Mucosa of descending colon (tissue), 3 donors: ENCODE results near the gene TMEM35B. TPM values are rescaled to one million over a fixed set of nuclear protein-coding genes. Genes with fewer than 3 reads are reported as not detected.
"Not testable (repeated sequence)": the region's sequence is repeated elsewhere in the genome, so short reads cannot be mapped to it uniquely, and the experiment has no call there.

ENCODE experiments used
- ATAC-seq: fragments of 200-7000 bp; cut with Tn5 transposase; one replicate; pipeline ENCODE4 v1.9.1; 2020; ENCODE audit warnings: mild to moderate bottlenecking, moderate library complexity
- DNase-seq, 3 donors: peaks; one replicate each; pipeline ENCODE4 v3.0.0-alpha.2; 2020
- H3K36me3 ChIP-seq: fragments of 200-600 bp; one replicate; pipeline ENCODE4 v1.8.0; 2021; ENCODE audit warnings: low read depth, mild to moderate bottlenecking
- H3K4me1 ChIP-seq: fragments of 200-600 bp; one replicate; pipeline ENCODE4 v1.8.0; 2021; ENCODE audit warnings: low read depth, mild to moderate bottlenecking
- H3K4me3 ChIP-seq: fragments of 200-600 bp; one replicate; pipeline ENCODE4 v1.8.0; 2021; ENCODE audit warnings: mild to moderate bottlenecking
- H3K9me3 ChIP-seq: fragments of 200-600 bp; one replicate; pipeline ENCODE4 v1.8.0; 2021; ENCODE audit warnings: mild to moderate bottlenecking
- intact Hi-C, 2 donors: fragments of 100-400 bp; cut with DNase I in 1 of 2; cut with micrococcal nuclease in 1 of 2; formaldehyde crosslinking; loops; one replicate each; pipeline versions ENCODE4 v1.11.0 to v1.11.1; 2022; cut with DNase I, micrococcal nuclease
- total RNA-seq, 3 donors: library from RNA; stranded (reverse); fragmentation: NEBNext Ultra II Directional in 2 of 3; extraction: Animal tissue kit (Norgen Biotek cat#: 25700) in 2 of 3; gene quantifications; one replicate each; pipeline versions ENCODE4 v1.2.1 to v1.2.4, GENCODE V29; 2021 to 2023
- TF ChIP-seq, protein P1 (sequence below): fragments of 200-600 bp; IDR thresholded peaks from one replicate; pipeline ENCODE4 v1.8.0; 2022; ENCODE audit warnings: antibody characterized with exemption, mild to moderate bottlenecking
- donor health status: DM: no; HTN: no; CAD: no; lungs with moderate emphysema.
- donor health status: DM: no; HTN: no; CAD: no.
- donor health status: DM: no; HTN: yes; CAD: no.

Gene TMEM35B
- total RNA-seq, 3 donors from 2014 or later = 17.9 to 18.4 (median 18.0) TPM

DNA sequence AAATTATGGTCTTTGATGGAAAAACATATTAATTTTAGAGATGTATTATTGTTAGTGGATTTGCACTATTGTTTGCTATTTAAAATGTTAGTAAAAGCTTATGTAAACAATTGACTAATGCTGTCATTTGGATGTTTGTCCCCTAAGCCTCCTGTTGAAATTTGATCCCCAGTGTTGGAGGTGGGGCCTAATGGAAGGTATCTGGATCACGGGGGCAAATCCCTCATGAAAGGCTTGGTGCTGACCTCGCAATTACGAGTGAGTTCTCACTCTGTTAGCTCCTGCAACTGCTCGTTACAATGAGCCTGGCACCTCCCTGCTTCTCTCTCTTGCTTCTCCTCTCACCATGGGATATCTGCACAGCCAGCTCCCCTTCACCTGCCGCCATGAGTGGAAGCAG lies 14.3 kb downstream of the TMEM35B start:
- Histone ChIP-seq H3K36me3 (no peaks in the 10 kb centered on the region), H3K4me1 (no peaks in the 10 kb centered on the region), H3K4me3 (no peak overlapping the region), H3K9me3 (peaks cover 6% of the 10 kb centered on the region)
- TF ChIP-seq, protein P1, sequence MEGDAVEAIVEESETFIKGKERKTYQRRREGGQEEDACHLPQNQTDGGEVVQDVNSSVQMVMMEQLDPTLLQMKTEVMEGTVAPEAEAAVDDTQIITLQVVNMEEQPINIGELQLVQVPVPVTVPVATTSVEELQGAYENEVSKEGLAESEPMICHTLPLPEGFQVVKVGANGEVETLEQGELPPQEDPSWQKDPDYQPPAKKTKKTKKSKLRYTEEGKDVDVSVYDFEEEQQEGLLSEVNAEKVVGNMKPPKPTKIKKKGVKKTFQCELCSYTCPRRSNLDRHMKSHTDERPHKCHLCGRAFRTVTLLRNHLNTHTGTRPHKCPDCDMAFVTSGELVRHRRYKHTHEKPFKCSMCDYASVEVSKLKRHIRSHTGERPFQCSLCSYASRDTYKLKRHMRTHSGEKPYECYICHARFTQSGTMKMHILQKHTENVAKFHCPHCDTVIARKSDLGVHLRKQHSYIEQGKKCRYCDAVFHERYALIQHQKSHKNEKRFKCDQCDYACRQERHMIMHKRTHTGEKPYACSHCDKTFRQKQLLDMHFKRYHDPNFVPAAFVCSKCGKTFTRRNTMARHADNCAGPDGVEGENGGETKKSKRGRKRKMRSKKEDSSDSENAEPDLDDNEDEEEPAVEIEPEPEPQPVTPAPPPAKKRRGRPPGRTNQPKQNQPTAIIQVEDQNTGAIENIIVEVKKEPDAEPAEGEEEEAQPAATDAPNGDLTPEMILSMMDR = no peak
- no peak for ATAC-seq
- no peak for DNase-seq
- intact Hi-C loops = no loop called here

DNA sequence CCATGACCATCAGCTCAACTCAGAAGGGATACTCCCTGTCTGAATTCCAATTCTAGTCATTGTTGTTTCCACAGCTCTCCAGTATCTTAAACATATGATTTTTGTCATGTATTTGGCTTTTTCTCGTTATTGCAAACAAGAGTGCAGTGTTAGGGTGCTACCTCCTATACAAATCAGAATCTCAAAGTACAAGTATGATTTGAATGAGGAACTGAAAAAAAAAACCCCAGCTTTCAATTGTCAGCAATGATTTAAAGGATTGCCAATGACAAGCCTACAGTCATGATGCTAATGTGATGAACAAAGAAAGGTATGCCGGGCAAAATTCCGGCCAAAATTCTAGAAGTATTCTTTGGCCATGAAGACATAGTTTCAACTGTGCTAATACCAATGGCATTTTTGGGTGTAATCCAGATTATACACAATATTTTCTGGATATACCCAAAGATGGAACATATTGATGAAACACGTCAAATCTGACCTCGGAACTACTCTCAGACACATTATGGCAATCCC lies 14.9 kb downstream of the TMEM35B start:
- Histone ChIP-seq H3K36me3 (no peaks in the 10 kb centered on the region), H3K9me3 (peaks cover 6% of the 10 kb centered on the region), H3K4me1 (no peaks in the 10 kb centered on the region), H3K4me3 (no peak overlapping the region)
- DNase-seq = no peak
- ATAC-seq = no peak
- intact Hi-C loops = no loop called here
- TF ChIP-seq, protein P1 = no peak

DNA sequence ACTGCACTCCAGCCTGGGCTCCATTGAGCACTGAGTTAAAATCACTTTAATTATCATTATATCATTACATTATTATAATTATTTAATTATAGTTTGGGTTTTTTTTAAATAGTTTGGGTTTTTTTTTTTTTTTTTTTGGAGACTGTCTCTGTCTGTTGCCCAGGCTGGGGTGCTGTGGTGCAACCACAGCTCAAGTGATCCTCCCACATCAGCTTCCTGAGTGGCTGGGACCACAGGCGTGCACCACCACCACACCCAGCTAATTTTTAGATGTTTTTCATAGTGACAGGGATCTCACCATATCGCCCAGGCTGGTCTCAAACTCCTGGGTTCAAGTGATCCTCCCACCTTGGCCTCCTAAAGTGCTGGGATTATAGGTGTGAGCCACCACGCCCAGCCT lies 16.9 kb downstream of the TMEM35B start:
- H3K36me3 ChIP-seq, H3K4me3 ChIP-seq, ATAC-seq, H3K9me3 ChIP-seq, intact Hi-C loops, H3K4me1 ChIP-seq, DNase-seq: not testable (repeated sequence)

DNA sequence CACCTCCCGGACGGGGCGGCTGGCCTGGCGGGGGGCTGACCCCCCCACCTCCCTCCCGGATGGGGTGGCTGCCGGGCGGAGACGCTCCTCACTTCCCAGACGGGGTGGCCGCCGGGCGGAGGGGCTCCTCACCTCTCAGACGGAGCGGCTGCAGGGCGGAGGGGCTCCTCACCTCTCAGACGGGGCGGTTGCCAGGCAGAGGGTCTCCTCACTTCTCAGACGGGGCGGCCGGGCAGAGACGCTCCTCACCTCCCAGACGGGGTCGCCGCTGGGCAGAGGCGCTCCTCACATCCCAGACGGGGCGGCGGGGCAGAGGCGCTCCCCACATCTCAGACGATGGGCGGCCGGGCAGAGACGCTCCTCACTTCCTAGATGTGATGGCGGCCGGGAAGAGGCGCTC lies 17.5 kb downstream of the TMEM35B start:
- H3K4me1 ChIP-seq, H3K9me3 ChIP-seq, DNase-seq, H3K36me3 ChIP-seq, ATAC-seq, intact Hi-C loops, H3K4me3 ChIP-seq: not testable (repeated sequence)

DNA sequence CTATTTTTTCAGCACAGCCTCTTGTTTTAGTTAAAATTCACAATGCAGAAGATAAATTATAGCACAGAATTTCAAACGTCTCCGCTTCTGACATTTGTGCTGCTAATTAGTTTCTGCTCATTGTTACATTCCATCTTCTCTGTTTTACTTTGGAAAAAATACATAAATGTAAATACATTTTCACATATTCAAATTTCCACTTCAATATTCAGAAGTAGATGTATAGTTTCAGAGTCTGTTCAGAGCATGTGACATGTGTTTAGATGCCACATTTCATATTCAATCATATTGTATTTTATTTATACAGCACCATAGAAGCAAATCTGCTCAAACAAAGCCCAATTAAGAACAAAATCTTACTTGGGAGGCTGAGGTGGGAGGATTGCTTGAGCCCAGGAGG lies 19.6 kb downstream of the TMEM35B start:
- Histone ChIP-seq H3K9me3 (peaks cover 6% of the 10 kb centered on the region), H3K4me1 (no peaks in the 10 kb centered on the region), H3K36me3 (no peaks in the 10 kb centered on the region), H3K4me3 (no peak overlapping the region)
- TF ChIP-seq, protein P1 = no peak
- intact Hi-C loops = no loop called here
- ATAC-seq = no peak
- no peak for DNase-seq

DNA sequence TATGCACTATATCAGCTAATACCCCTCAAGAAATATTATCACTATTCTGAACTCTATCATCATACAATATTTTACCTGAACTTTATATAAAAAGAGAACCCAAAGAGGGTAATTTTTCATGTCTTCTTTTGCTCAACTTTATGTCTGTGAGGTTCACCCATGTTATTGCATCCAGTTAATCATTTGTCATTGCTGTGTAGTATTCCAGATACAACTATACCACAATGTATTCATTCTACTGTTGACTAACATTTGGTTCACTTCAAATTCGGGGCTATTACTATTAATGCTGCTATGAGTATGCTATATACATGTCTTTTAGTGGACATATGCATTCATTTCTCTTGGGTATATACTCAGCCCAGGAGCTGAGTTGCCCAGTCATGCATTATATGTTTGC lies 34.7 kb downstream of the TMEM35B start:
- no peaks in the 10 kb centered on the region for H3K9me3 ChIP-seq
- ATAC-seq (no peak), DNase-seq (no peak)
- H3K4me1 ChIP-seq = no peaks in the 10 kb centered on the region
- H3K36me3 ChIP-seq = no peaks in the 10 kb centered on the region
- no peak overlapping the region for H3K4me3 ChIP-seq
- intact Hi-C loops = no loop called here
- TF ChIP-seq, protein P1 = no peak

DNA sequence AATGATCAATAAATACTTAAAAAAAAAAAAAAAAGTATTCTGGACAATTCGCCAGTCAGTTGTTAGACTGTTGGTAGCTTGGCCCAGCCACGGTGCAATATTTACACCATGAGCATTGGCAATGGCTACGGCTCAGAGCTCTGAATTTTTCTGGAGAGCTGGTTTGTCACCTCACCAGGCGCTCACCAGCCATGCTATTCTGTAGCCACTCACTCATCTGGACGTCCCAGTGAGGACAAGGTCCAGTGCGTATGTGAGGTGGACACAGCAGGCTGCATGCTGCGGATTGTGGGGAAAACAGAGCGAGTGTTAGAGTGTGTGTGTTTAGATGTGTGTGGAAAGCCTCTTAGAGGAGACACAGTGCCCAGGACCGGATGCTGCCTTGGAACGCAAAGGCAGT lies 36.4 kb downstream of the TMEM35B start:
- H3K4me3 ChIP-seq, H3K36me3 ChIP-seq, DNase-seq, H3K4me1 ChIP-seq, ATAC-seq, intact Hi-C loops, H3K9me3 ChIP-seq: not testable (repeated sequence)

DNA sequence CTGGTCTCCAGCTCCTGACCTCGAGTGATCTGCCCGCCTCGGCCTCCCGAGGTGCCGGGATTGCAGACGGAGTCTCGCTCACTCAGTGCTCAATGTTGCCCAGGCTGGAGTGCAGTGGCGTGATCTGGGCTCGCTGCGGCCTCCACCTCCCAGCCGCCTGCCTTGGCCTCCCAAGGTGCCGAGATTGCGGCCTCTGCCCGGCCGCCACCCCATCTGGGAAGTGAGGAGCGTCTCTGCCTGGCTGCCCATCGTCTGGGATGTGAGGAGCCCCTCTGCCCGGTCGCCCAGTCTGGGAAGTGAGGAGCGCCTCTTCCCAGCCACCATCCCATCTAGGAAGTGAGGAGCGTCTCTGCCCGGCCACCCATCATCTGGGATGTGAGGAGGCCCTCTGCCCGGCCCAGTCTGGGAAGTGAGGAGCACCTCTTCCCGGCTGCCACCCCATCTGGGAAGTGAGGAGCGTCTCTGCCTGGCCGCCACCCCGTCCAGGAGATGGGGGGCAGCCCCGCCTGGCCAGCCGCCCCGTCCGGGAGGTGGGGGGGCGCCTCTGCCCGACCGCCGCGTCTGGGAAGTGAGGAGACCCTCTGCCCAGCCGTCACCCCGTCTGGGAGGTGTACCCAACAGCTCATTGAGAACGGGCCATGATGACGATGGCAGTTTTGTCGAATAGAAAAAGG lies 37.4 kb downstream of the TMEM35B start:
- H3K4me1 ChIP-seq, DNase-seq, intact Hi-C loops, ATAC-seq, H3K9me3 ChIP-seq, H3K36me3 ChIP-seq, H3K4me3 ChIP-seq: not testable (repeated sequence)
